Fibroblast of lung (primary cell): ENCODE measurements around the gene PAGR1. TPM values are rescaled to one million over a fixed set of nuclear protein-coding genes. Genes with fewer than 3 reads are reported as not detected.

Source experiments
- DNase-seq, 2 donors: peaks; one replicate each; pipeline versions ENCODE4 v3.0.0 to v3.0.0-alpha.2; 2010; ENCODE audit warnings: low read depth in 2 of 2
- H2AFZ ChIP-seq: 2 replicates; pipeline ENCODE4 v1.5.1; 2012; ENCODE audit warnings: low read length, control low read depth, inconsistent platforms
- H3K27ac ChIP-seq: 2 replicates; pipeline ENCODE4 v1.5.1; 2011; ENCODE audit warnings: low read length, control low read depth; ENCODE audit not compliant: insufficient read depth
- H3K27me3 ChIP-seq: 2 replicates; pipeline ENCODE4 v1.5.1; 2011; ENCODE audit warnings: mild to moderate bottlenecking, low read length; ENCODE audit not compliant: control insufficient read depth, insufficient read depth
- H3K36me3 ChIP-seq: 2 replicates; pipeline ENCODE4 v1.5.1; 2011; ENCODE audit warnings: low read length; ENCODE audit not compliant: control insufficient read depth, insufficient read depth
- H3K4me1 ChIP-seq: 2 replicates; pipeline ENCODE4 v1.5.1; 2011; ENCODE audit warnings: low read length; ENCODE audit not compliant: control insufficient read depth, insufficient read depth; ENCODE audit errors: extremely low read depth
- H3K4me2 ChIP-seq: 2 replicates; pipeline ENCODE4 v1.5.1; 2011; ENCODE audit warnings: low read length, control low read depth; ENCODE audit not compliant: insufficient read depth; ENCODE audit errors: extremely low read depth
- H3K4me3 ChIP-seq, 4 experiments: fragments of 200-600 bp in 1 of 4; sonication (generic) in 1 of 4; replicated peaks in 1 of 4; 2 replicates each; pipeline ENCODE4 v1.5.1; 2011 to 2016; ENCODE audit warnings: low read length in 4 of 4, low read depth in 3 of 4, mild to moderate bottlenecking in 3 of 4, control low read depth in 2 of 4, inconsistent platforms in 1 of 4, mixed read lengths in 1 of 4; ENCODE audit not compliant: insufficient read depth in 1 of 4; ENCODE audit errors: control extremely low read depth in 1 of 4
- H3K79me2 ChIP-seq: 2 replicates; pipeline ENCODE4 v1.5.1; 2012; ENCODE audit warnings: mild to moderate bottlenecking, low read length, inconsistent platforms; ENCODE audit not compliant: control insufficient read depth, insufficient read depth
- H3K9ac ChIP-seq: 2 replicates; pipeline ENCODE4 v1.5.1; 2011; ENCODE audit warnings: mild to moderate bottlenecking, low read length, control low read depth; ENCODE audit not compliant: insufficient read depth
- H3K9me3 ChIP-seq: 2 replicates; pipeline ENCODE4 v1.5.1; 2012; ENCODE audit warnings: low read depth, low read length; ENCODE audit not compliant: control insufficient read depth, insufficient read depth
- H4K20me1 ChIP-seq: 2 replicates; pipeline ENCODE4 v1.5.1; 2011; ENCODE audit warnings: low read length; ENCODE audit not compliant: control insufficient read depth, insufficient read depth; ENCODE audit errors: extremely low read depth
- EZH2 ChIP-seq: IDR thresholded peaks from 2 replicates; pipeline ENCODE4 v1.5.1; 2012; ENCODE audit warnings: low read length, control low read depth, mild to moderate bottlenecking; ENCODE audit errors: missing control alignments
- polyA plus RNA-seq, 2 donors: library from polyadenylated mRNA; depleted of rRNA in 1 of 2; stranded (reverse) in 1 of 2; unstranded in 1 of 2; fragments of >200 nt; gene quantifications; 2 replicates each; pipeline ENCODE4 v1.2.1, GENCODE V29; 2011 to 2012; ENCODE audit warnings: missing spikeins in 1 of 2
- total RNA-seq: library from RNA; depleted of rRNA; stranded (reverse); fragments of >200 nt; gene quantifications from 2 replicates; pipeline ENCODE4 v1.2.1, GENCODE V29; 2014
- TF ChIP-seq, protein P1 (sequence below), 2 donors: IDR thresholded peaks in 1 of 2; conservative IDR thresholded peaks in 1 of 2; 1 replicate in 1 of 2; 2 replicates in 1 of 2; pipeline ENCODE4 v1.5.1; 2011 to 2012; ENCODE audit warnings: low read length in 2 of 2, control low read depth in 1 of 2, inconsistent platforms in 1 of 2, low read depth in 1 of 2, mild to moderate bottlenecking in 1 of 2

PAGR1 gene
- total and polyA plus RNA-seq, 2 donors (not counting 1 experiment from before 2014, with no cell fraction given) = 10.0 to 10.7 TPM

DNA sequence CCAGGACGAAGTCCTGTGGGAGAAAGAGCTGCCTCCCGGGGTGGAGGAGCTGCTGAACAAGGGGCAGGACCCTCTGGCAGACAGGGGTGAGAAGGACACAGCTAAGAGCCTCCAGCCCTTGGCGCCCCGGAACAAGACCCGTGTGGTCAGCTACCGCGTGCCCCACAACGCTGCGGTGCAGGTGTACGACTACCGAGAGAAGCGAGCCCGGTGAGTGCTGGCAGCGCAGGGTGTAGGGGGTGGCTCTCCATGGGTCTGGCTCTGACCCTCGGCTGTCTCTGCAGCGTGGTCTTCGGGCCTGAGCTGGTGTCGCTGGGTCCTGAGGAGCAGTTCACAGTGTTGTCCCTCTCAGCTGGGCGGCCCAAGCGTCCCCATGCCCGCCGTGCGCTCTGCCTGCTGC, 25.7 kb downstream of the PAGR1 start:
- Histone ChIP-seq H3K9me3 (no peaks in the 10 kb centered on the region), H3K36me3 (peaks cover 54% of the 10 kb centered on the region), H2AFZ (no peak overlapping the region), H4K20me1 (no peaks in the 10 kb centered on the region), H3K9ac (no peak overlapping the region), H3K79me2 (no peaks in the 10 kb centered on the region), H3K4me3 (no peak overlapping the region), H3K4me2 (no peak overlapping the region), H3K27ac (no peak overlapping the region), H3K27me3 (no peaks in the 10 kb centered on the region), H3K4me1 (no peaks in the 10 kb centered on the region)
- DNase-seq = no peak
- TF ChIP-seq, protein P1, sequence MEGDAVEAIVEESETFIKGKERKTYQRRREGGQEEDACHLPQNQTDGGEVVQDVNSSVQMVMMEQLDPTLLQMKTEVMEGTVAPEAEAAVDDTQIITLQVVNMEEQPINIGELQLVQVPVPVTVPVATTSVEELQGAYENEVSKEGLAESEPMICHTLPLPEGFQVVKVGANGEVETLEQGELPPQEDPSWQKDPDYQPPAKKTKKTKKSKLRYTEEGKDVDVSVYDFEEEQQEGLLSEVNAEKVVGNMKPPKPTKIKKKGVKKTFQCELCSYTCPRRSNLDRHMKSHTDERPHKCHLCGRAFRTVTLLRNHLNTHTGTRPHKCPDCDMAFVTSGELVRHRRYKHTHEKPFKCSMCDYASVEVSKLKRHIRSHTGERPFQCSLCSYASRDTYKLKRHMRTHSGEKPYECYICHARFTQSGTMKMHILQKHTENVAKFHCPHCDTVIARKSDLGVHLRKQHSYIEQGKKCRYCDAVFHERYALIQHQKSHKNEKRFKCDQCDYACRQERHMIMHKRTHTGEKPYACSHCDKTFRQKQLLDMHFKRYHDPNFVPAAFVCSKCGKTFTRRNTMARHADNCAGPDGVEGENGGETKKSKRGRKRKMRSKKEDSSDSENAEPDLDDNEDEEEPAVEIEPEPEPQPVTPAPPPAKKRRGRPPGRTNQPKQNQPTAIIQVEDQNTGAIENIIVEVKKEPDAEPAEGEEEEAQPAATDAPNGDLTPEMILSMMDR (conservative IDR thresholded peaks at IDR 0.05 in 1 of 2, IDR thresholded peaks at IDR 0.05 in 1 of 2; ENCODE audit: low read depth in 1 of 2, low read length in 2 of 2) = no peak

GRCh38 chr16:29842732-29843346, 26.9 kb downstream of the PAGR1 start:
- H3K36me3 ChIP-seq = peaks cover 53% of the 10 kb centered on the region
- no peak overlapping the region for H3K27ac ChIP-seq
- H3K79me2 ChIP-seq = no peaks in the 10 kb centered on the region
- no peak for DNase-seq
- no peaks in the 10 kb centered on the region for H4K20me1 ChIP-seq
- TF ChIP-seq, protein P1 (conservative IDR thresholded peaks at IDR 0.05 in 1 of 2, IDR thresholded peaks at IDR 0.05 in 1 of 2; ENCODE audit: low read depth in 1 of 2, low read length in 2 of 2) = no peak
- H3K4me3 ChIP-seq = no peak overlapping the region
- no peak overlapping the region for H2AFZ ChIP-seq
- no peaks in the 10 kb centered on the region for H3K27me3 ChIP-seq
- H3K4me2 ChIP-seq = no peak overlapping the region
- H3K9ac ChIP-seq = no peak overlapping the region
- no peaks in the 10 kb centered on the region for H3K4me1 ChIP-seq
- H3K9me3 ChIP-seq = no peaks in the 10 kb centered on the region

- Histone ChIP-seq H3K4me3 (no peak overlapping the region), H3K79me2 (no peaks in the 10 kb centered on the region), H3K27ac (no peak overlapping the region), H3K9me3 (no peaks in the 10 kb centered on the region), H3K27me3 (no peaks in the 10 kb centered on the region), H3K4me2 (no peak overlapping the region), H4K20me1 (no peaks in the 10 kb centered on the region), H2AFZ (no peak overlapping the region), H3K36me3 (peaks cover 59% of the 10 kb centered on the region), H3K4me1 (no peaks in the 10 kb centered on the region), H3K9ac (no peak overlapping the region)
- no peak for DNase-seq
- TF ChIP-seq EZH2 = no peak
Observed at GRCh38 chr16:29843931-29844330, 28.0 kb downstream of the PAGR1 start.
